GM19395 (cell line): Measurements from ENCODE around the gene RBM11.

Source experiments
- ATAC-seq: cut with Tn5 transposase; IDR thresholded peaks from one replicate; pipeline ENCODE4 v1.9.1; 2021; ENCODE audit warnings: mild to moderate bottlenecking, moderate library complexity; ENCODE audit not compliant: unreplicated experiment

Gene RBM11

GRCh38 chr21:14270631-14271030 lies 54.7 kb downstream of the RBM11 start:
- no peak for ATAC-seq

GRCh38 chr21:14271053-14271452 lies 55.1 kb downstream of the RBM11 start:
- ATAC-seq: no peak

GRCh38 chr21:14271641-14272040 lies 55.7 kb downstream of the RBM11 start:
- ATAC-seq: no peak

GRCh38 chr21:14273736-14274538 lies 58.0 kb downstream of the RBM11 start:
- no peak for ATAC-seq

- ATAC-seq: no peak
These were observed 59.8 kb downstream of the RBM11 start for GRCh38 chr21:14275702-14276205.
